Lower lobe of right lung (tissue), 2 donors: ENCODE data around the gene EFHD2. TPM values are rescaled to one million over a fixed set of nuclear protein-coding genes. Genes with fewer than 3 reads are reported as not detected.

Experiments used
- ATAC-seq, 2 donors: fragments of 200-7000 bp; cut with Tn5 transposase; one replicate each; pipeline ENCODE4 v1.9.1; 2020 to 2022; ENCODE audit warnings: mild to moderate bottlenecking in 2 of 2, moderate library complexity in 2 of 2
- DNase-seq: peaks from one replicate; pipeline ENCODE4 v3.0.0-alpha.2; 2020
- H3K27ac ChIP-seq: fragments of 200-600 bp; one replicate; pipeline ENCODE4 v1.8.0; 2022
- H3K27me3 ChIP-seq: fragments of 200-600 bp; one replicate; pipeline ENCODE4 v1.8.0; 2022; ENCODE audit warnings: low read depth
- H3K36me3 ChIP-seq: fragments of 200-600 bp; one replicate; pipeline ENCODE4 v1.8.0; 2022; ENCODE audit warnings: mild to moderate bottlenecking
- H3K4me1 ChIP-seq: fragments of 200-600 bp; one replicate; pipeline ENCODE4 v1.8.0; 2022
- H3K4me3 ChIP-seq: fragments of 200-600 bp; one replicate; pipeline ENCODE4 v1.8.0; 2022; ENCODE audit warnings: mild to moderate bottlenecking
- H3K9me3 ChIP-seq: fragments of 200-600 bp; one replicate; pipeline ENCODE4 v1.8.0; 2022
- CTCF ChIP-seq: fragments of 200-600 bp; IDR thresholded peaks from one replicate; pipeline ENCODE4 v1.8.0; 2022; ENCODE audit warnings: antibody characterized with exemption, mild to moderate bottlenecking
- intact Hi-C: fragments of 100-400 bp; cut with DNase I; formaldehyde crosslinking; loops from one replicate; pipeline ENCODE4 v1.11.0; 2022
- total RNA-seq: library from RNA; stranded (reverse); fragmentation: NEBNext Ultra II Directional; extraction: Animal tissue kit (Norgen Biotek cat#: 25700); gene quantifications from one replicate; pipeline ENCODE4 v1.2.1, GENCODE V29; 2021
- donor health status: DM: no; HTN: yes; CAD: no; lungs with severe emphysema.

EFHD2 gene
- total RNA-seq, 1 donor from 2014 or later, result 100 TPM

- H3K4me3 ChIP-seq, result no peak overlapping the region
- TF ChIP-seq CTCF, result no peak
- intact Hi-C loops, result no loop called here
- DNase-seq, result no peak
- H3K27ac ChIP-seq, result no peak overlapping the region
- no peak for ATAC-seq
- no peaks in the 10 kb centered on the region for H3K9me3 ChIP-seq
- no peaks in the 10 kb centered on the region for H3K4me1 ChIP-seq
- no peaks in the 10 kb centered on the region for H3K27me3 ChIP-seq
- H3K36me3 ChIP-seq, result no peaks in the 10 kb centered on the region
Observed at GRCh38 chr1:15472587-15472986, 62.9 kb downstream of the EFHD2 start.

GRCh38 chr1:15475752-15476314, 66.1 kb downstream of the EFHD2 start, which contains the start of gene CELA2B:
Gene CELA2B (plus strand): TSS chr1:15476104. CDS start chr1:15476126, 22 bp downstream.
- ATAC-seq (peak in 1 of 2 donors; percentile 37), DNase-seq (no peak)
- no peak for TF ChIP-seq CTCF
- H3K27me3 ChIP-seq, result no peaks in the 10 kb centered on the region
- no peak within 1 kb of the TSS for H3K4me3 ChIP-seq
- no peaks in the 10 kb centered on the region for H3K36me3 ChIP-seq
- intact Hi-C loops, result no loop called here
- no peaks in the 10 kb centered on the region for H3K9me3 ChIP-seq
- H3K4me1 ChIP-seq, result no peaks in the 10 kb centered on the region
- no peak within 1 kb of the TSS for H3K27ac ChIP-seq

- intact Hi-C loops, result no loop called here
- no peaks in the 10 kb centered on the region for H3K9me3 ChIP-seq
- H3K27me3 ChIP-seq, result no peaks in the 10 kb centered on the region
- TF ChIP-seq CTCF, result no peak
- H3K36me3 ChIP-seq, result no peaks in the 10 kb centered on the region
- ATAC-seq, result no peak
- H3K4me1 ChIP-seq, result no peaks in the 10 kb centered on the region
- no peak overlapping the region for H3K27ac ChIP-seq
- H3K4me3 ChIP-seq, result no peak overlapping the region
- DNase-seq, result no peak
Observed at GRCh38 chr1:15476927-15477326, 67.2 kb downstream of the EFHD2 start.

- intact Hi-C loops, result no loop called here
Observed at GRCh38 chr1:15477646-15478212, 68.0 kb downstream of the EFHD2 start.

More at GRCh38 chr1:15477646-15478212, 68.0 kb downstream of the EFHD2 start:
- Histone ChIP-seq H3K9me3 (no peaks in the 10 kb centered on the region), H3K27ac (no peak overlapping the region), H3K27me3 (no peaks in the 10 kb centered on the region), H3K4me1 (no peaks in the 10 kb centered on the region), H3K4me3 (no peak overlapping the region), H3K36me3 (no peaks in the 10 kb centered on the region)
- ATAC-seq (peak in 1 of 2 donors; percentile 43), DNase-seq (no peak)
- TF ChIP-seq CTCF, result no peak

Other genes with a start within 250 kb of the EFHD2 start
- gene FHAD1, start 162.7 kb upstream of the EFHD2 start, total RNA-seq, result 14.3 TPM
- not detected for gene CTRC, start 28.6 kb downstream of the EFHD2 start, total RNA-seq
- not detected for gene CELA2A, start 46.8 kb downstream of the EFHD2 start, total RNA-seq
- gene CELA2B, start 66.2 kb downstream of the EFHD2 start, total RNA-seq, result not detected
- gene CASP9, start 114.3 kb downstream of the EFHD2 start, total RNA-seq, result 16.4 TPM
- gene DNAJC16, start 117.0 kb downstream of the EFHD2 start, total RNA-seq, result 23.9 TPM
- not detected for gene AGMAT, start 175.2 kb downstream of the EFHD2 start, total RNA-seq
- 48.8 TPM for gene DDI2, start 207.6 kb downstream of the EFHD2 start, total RNA-seq